H4 (cell line): ENCODE results near the gene NSF. TPM values are rescaled to one million over a fixed set of nuclear protein-coding genes. Genes with fewer than 3 reads are reported as not detected.

ENCODE experiments used
- DNase-seq: peaks from one replicate; pipeline ENCODE4 v3.0.0-alpha.2; 2015; ENCODE audit warnings: low spot score
- total RNA-seq: library from RNA; depleted of rRNA; stranded (reverse); fragments of >200 nt; shearing (Covaris generic); gene quantifications from 2 replicates; pipeline ENCODE4 v1.2.3, GENCODE V29; 2014

Gene NSF
- total RNA-seq, 1 experiment from 2014 or later: 68.2 TPM

- no peak for DNase-seq
Observed at GRCh38 chr17:46717999-46718398, 127.5 kb downstream of the NSF start.

GRCh38 chr17:46719891-46720290 lies 129.4 kb downstream of the NSF start:
- DNase-seq: no peak

GRCh38 chr17:46720408-46720807 lies 129.9 kb downstream of the NSF start:
- DNase-seq: no peak

- DNase-seq: no peak
Observed at GRCh38 chr17:46722662-46723285, 132.3 kb downstream of the NSF start.

GRCh38 chr17:46726206-46726605 lies 135.7 kb downstream of the NSF start:
- no peak for DNase-seq

GRCh38 chr17:46727572-46728348 lies 137.3 kb downstream of the NSF start:
- no peak for DNase-seq

- DNase-seq: no peak
Observed at GRCh38 chr17:46730026-46730425, 139.6 kb downstream of the NSF start.

- DNase-seq: no peak
Observed at GRCh38 chr17:46730679-46731078, 140.2 kb downstream of the NSF start.

- DNase-seq: no peak
Observed at GRCh38 chr17:46732160-46732559, 141.7 kb downstream of the NSF start.

- DNase-seq: no peak
Observed at GRCh38 chr17:46732754-46733398, 142.4 kb downstream of the NSF start.

- no peak for DNase-seq
Observed at GRCh38 chr17:46733837-46734475, 143.5 kb downstream of the NSF start.

- DNase-seq: no peak
Observed at GRCh38 chr17:46736100-46736499, 145.6 kb downstream of the NSF start.

GRCh38 chr17:46737326-46737725 lies 146.9 kb downstream of the NSF start:
- no peak for DNase-seq

- DNase-seq: no peak
Observed at GRCh38 chr17:46738544-46738943, 148.1 kb downstream of the NSF start.

- DNase-seq: no peak
Observed at GRCh38 chr17:46739982-46740381, 149.5 kb downstream of the NSF start.

GRCh38 chr17:46741122-46741730 lies 150.8 kb downstream of the NSF start:
- DNase-seq: no peak

- peak; percentile 70 for DNase-seq
Observed at GRCh38 chr17:46742565-46743270, 152.2 kb downstream of the NSF start.

- DNase-seq: no peak
Observed at GRCh38 chr17:46744441-46744840, 154.0 kb downstream of the NSF start.

- no peak for DNase-seq
Observed at GRCh38 chr17:46745376-46745775, 154.9 kb downstream of the NSF start.

GRCh38 chr17:46751425-46751824 lies 161.0 kb downstream of the NSF start:
- no peak for DNase-seq

- no peak for DNase-seq
Observed at GRCh38 chr17:46753776-46754175, 163.3 kb downstream of the NSF start.
